Measurements from ENCODE around the gene KAT2A. TPM values are rescaled to one million over a fixed set of nuclear protein-coding genes. Genes with fewer than 3 reads are reported as not detected.

The KAT2A gene
- total and polyA plus RNA-seq, 9 donors, result 27.1 to 77.5 (median 57.9) TPM

DNA sequence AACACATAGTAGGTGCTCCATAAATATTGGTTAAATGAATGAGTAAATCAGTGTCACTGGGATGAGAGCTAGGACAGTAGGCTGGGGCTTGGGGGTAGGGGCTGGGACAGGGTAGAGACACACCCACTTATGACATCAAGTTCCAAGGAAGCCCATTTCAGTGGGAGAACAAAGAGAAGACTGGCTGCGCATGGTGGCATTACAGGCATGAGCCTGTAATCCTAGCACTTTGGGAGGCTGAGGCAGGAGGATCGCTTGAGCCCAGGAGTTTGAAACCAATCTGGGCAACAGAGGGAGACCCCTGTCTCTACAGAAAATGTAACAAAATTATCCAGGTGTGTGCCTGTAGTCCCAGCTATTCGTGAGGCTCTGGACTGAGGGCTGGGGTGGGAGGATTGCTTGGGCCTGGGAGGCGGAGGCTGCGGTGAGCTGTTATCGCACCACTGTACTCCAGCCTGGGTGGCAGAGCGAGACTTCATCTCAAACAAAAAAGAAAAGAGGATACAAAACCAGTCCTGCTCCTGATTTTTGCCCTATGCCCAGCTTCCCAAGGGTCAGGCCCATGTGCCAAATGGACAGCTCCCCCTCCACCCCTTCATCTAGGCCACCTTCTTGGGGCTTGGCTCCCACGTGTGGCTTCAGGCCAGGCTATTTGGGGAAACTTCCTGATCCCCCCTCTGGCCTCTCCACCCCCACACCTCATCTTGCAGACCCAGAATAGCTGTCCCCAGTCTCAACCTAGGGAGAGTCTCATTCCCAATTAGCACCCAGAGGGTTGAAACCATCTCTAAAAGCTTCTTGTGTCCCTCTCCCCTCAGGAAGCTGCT is 30.0 kb downstream of the KAT2A start:
- H3K9me3 ChIP-seq, result no peaks in the 10 kb centered on the region
- H3K4me3 ChIP-seq, result no peak overlapping the region
- TF ChIP-seq POLR2A (IDR thresholded peaks at IDR 0.05) (no peak), EP300 (IDR thresholded peaks at IDR 0.05) (no peak)
- TF ChIP-seq, protein P1, sequence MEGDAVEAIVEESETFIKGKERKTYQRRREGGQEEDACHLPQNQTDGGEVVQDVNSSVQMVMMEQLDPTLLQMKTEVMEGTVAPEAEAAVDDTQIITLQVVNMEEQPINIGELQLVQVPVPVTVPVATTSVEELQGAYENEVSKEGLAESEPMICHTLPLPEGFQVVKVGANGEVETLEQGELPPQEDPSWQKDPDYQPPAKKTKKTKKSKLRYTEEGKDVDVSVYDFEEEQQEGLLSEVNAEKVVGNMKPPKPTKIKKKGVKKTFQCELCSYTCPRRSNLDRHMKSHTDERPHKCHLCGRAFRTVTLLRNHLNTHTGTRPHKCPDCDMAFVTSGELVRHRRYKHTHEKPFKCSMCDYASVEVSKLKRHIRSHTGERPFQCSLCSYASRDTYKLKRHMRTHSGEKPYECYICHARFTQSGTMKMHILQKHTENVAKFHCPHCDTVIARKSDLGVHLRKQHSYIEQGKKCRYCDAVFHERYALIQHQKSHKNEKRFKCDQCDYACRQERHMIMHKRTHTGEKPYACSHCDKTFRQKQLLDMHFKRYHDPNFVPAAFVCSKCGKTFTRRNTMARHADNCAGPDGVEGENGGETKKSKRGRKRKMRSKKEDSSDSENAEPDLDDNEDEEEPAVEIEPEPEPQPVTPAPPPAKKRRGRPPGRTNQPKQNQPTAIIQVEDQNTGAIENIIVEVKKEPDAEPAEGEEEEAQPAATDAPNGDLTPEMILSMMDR (IDR thresholded peaks at IDR 0.05), result no peak
- no peak overlapping the region for H3K27ac ChIP-seq
- intact Hi-C loops (cut with DNase I), result no loop called here
- H3K36me3 ChIP-seq, result no peaks in the 10 kb centered on the region
- H3K27me3 ChIP-seq, result no peaks in the 10 kb centered on the region
- DNase-seq, result no peak
- 78 to 80% (median 78%) methylated on average over 8 of the region's 8 CpGs for WGBS, 3 donors
- no peaks in the 10 kb centered on the region for H3K4me1 ChIP-seq (ENCODE audit: insufficient read depth)

DNA sequence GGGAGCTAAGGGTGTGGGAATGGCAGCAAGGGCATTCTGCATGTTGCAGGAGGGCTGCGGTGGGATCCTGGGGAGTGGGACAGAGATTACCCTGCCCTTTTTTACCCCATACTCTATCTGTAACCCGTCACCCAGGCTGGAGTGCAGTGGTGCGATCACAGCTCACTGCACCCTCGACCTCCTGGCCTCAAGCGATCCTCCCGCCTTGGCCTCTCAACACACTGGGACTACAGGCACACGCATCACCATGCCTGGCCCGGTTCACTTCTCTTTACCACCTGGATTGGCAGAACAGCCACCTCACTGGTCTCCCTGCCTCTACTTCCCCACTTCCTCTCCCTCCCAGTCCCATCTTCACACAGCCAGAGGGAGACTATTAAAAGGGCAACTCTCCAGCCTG is 32.4 kb downstream of the KAT2A start:
- Histone ChIP-seq H3K27me3 (no peaks in the 10 kb centered on the region), H3K27ac (no peak overlapping the region), H3K4me1 (ENCODE audit: insufficient read depth) (no peaks in the 10 kb centered on the region), H3K9me3 (no peaks in the 10 kb centered on the region), H3K4me3 (no peak overlapping the region), H3K36me3 (no peaks in the 10 kb centered on the region)
- intact Hi-C loops (cut with DNase I), result no loop called here
- no peak for DNase-seq
- TF ChIP-seq, protein P1 (IDR thresholded peaks at IDR 0.05), result no peak
- TF ChIP-seq EP300 (IDR thresholded peaks at IDR 0.05) (no peak), POLR2A (IDR thresholded peaks at IDR 0.05) (no peak)
- WGBS, 3 donors, result 85 to 86% (median 86%) methylated on average over 8 of the region's 8 CpGs

DNA sequence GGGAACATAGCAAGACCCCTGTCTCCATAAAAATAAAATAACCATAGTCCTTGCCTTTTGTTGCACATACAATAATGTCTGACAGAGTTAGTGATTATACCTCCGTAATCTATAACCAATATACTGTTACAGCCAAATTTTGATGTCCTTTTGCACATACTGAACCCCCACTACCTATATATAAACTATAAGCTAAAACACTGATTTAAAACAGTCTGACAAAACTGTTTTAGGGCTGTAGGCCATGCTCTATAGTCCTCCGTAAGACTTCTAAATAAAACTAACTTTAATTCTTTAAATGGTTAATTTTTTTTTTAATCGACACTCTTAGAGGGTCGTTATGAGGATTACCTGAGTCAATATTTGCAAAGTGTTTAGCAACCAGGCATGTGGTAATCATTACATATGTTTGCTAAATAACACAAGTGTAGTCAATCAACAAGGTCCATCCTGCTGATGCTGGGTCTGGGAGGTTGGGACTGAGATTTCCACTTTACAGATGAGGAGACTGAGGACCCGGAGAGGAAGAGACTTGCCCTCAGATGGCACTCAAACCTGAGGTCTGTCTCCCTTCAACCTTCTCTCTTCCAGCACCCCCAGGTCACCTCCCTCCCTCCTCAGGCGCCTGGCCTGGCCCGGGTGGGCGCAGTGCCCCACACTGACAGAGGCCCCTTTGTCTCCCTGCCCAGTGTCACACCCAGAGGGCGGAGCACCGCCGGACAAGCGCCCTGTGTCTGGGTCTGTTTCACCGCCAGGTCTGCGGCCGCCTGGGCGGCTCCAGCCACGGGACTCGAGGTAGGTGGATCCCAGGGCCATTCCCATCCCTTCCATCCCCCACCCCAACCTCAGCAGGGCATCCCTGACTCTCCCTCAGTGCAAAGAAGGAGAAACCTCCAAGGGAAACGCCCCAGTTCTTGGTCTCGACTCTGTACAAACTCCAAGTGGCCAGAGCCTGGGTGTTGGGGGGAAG is 33.1 kb downstream of the KAT2A start:
- WGBS, 3 donors, result 73 to 75% (median 74%) methylated on average over 17 to 20 of the region's 20 CpGs
- DNase-seq, result no peak
- no peak overlapping the region for H3K27ac ChIP-seq
- no peaks in the 10 kb centered on the region for H3K9me3 ChIP-seq
- no peaks in the 10 kb centered on the region for H3K36me3 ChIP-seq
- H3K27me3 ChIP-seq, result no peaks in the 10 kb centered on the region
- intact Hi-C loops (cut with DNase I), result no loop called here
- no peak overlapping the region for H3K4me3 ChIP-seq
- TF ChIP-seq POLR2A (IDR thresholded peaks at IDR 0.05) (no peak), EP300 (IDR thresholded peaks at IDR 0.05) (no peak)
- TF ChIP-seq, protein P1 (IDR thresholded peaks at IDR 0.05), result no peak
- no peaks in the 10 kb centered on the region for H3K4me1 ChIP-seq (ENCODE audit: insufficient read depth)

DNA sequence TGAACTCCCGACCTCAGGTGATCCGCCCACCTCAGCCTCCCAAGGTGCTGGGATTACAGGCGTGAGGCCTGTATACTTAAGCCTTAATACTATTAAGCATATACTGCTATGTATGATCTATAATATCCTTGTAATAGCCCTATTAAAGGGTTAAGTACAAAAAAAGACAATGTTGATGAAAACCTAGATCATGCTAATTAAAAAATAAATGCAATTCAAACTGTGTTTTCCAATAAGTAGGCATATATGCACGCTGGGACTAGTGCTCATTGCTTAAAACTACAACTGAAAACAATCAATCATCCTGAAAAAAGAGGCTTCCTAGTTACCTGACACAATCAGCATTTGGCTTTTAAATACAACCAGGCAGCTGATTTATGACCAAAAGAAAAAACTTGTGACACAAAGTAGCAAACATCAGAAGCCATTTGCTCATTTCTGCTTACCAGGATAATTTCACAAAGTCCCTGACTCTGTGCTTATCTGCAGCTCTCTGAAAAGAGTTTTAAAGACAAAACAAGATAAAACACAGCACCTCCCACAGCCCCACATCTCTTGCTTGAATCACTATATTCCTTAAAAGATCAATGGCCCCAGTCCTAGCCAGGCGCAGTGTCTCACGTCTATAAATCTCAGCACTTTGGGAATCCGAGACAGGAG is 34.0 kb downstream of the KAT2A start:
- H3K27me3 ChIP-seq, result no peaks in the 10 kb centered on the region
- intact Hi-C loops (cut with DNase I), result no loop called here
- TF ChIP-seq POLR2A (IDR thresholded peaks at IDR 0.05), result no peak
- TF ChIP-seq, protein P1 (IDR thresholded peaks at IDR 0.05), result no peak
- no peak for TF ChIP-seq EP300 (IDR thresholded peaks at IDR 0.05)
- no peaks in the 10 kb centered on the region for H3K4me1 ChIP-seq (ENCODE audit: insufficient read depth)
- H3K27ac ChIP-seq, result no peak overlapping the region
- H3K36me3 ChIP-seq, result no peaks in the 10 kb centered on the region
- DNase-seq, result no peak
- 50 to 58% (median 51%) methylated on average over 7 of the region's 7 CpGs for WGBS, 3 donors
- no peaks in the 10 kb centered on the region for H3K9me3 ChIP-seq
- no peak overlapping the region for H3K4me3 ChIP-seq
